ENCODE measurements around the gene NPBWR2.

The NPBWR2 gene

GRCh38 chr20:64055893-64056638 lies 51.3 kb downstream of the NPBWR2 start:
- no peak for DNase-seq

- no peak for DNase-seq
Observed at GRCh38 chr20:64055396-64055892, 51.9 kb downstream of the NPBWR2 start.

DNA sequence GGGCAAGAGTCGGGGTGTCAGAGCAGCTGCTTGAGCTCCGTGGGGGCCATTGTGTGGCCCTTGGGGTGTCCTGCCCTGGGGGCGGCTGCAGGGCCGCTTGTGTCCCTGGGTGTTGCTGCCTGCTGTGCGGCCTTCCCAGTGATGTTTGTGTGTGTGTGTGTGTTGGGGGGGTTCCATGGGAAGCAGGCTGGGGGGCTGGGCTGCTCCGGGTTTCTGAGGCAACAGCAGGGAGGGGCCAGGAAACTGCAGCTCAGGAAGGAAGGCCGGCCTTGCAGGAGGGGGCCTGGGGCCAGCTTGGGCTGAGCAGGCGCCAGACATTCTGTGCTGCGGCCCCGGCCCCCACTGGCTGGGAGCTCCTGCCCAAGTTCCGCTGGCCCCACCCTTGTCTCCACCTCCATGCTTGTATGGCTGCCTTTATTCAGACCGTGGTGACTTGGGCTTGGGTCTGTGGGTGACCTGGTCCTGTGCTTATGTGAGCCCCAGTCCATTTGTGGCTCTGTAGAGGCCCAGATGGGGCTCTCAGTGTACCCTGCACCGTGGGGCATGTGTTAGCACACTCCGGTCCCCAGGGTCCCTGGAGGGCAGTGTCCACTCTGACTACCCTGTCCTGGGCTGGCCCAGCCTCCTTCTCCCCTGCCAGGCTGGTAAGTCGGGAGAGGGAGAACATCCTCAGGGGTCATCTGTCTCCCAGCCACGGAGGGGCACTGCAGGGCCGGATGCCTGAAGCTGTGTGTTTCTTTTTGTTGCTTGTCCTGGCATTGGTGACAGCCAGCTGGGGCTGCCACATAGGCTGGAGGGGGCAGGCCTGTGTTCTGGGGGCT lies 53.3 kb downstream of the NPBWR2 start:
- DNase-seq: no peak

Data from T-helper 2 cell (primary cell).